Colonic mucosa (tissue), 4 donors: Measurements from ENCODE around the gene OR2T1. TPM values are rescaled to one million over a fixed set of nuclear protein-coding genes. Genes with fewer than 3 reads are reported as not detected.

Experiments
- DNase-seq: peaks from one replicate; pipeline ENCODE4 v3.0.0-alpha.2; 2020
- H3K27ac ChIP-seq: fragments of 200-600 bp; one replicate; pipeline ENCODE4 v1.8.0; 2021
- H3K27me3 ChIP-seq: fragments of 200-600 bp; one replicate; pipeline ENCODE4 v1.8.0; 2021
- H3K36me3 ChIP-seq: fragments of 200-600 bp; one replicate; pipeline ENCODE4 v1.8.0; 2021
- H3K4me1 ChIP-seq: fragments of 200-600 bp; one replicate; pipeline ENCODE4 v1.8.0; 2021; ENCODE audit warnings: mild to moderate bottlenecking
- H3K4me3 ChIP-seq: fragments of 200-600 bp; one replicate; pipeline ENCODE4 v1.8.0; 2021
- H3K9ac ChIP-seq, 2 donors: one replicate each; pipeline ENCODE4 v1.7.0; 2013; ENCODE audit warnings: control low read depth in 2 of 2, low read depth in 2 of 2, low read length in 2 of 2
- H3K9me3 ChIP-seq: fragments of 200-600 bp; one replicate; pipeline ENCODE4 v1.8.0; 2021
- intact Hi-C: fragments of 100-400 bp; cut with DNase I; formaldehyde crosslinking; loops from one replicate; pipeline ENCODE4 v1.14.1; 2022
- total RNA-seq, 2 donors: library from RNA; stranded (reverse); fragmentation: NEBNext Ultra II Directional in 1 of 2; extraction: Animal tissue kit (Norgen Biotek cat#: 25700) in 1 of 2; gene quantifications; one replicate each; pipeline ENCODE4 v1.2.1, GENCODE V29; 2021
- TF ChIP-seq, protein P1 (sequence below): fragments of 200-600 bp; IDR thresholded peaks from one replicate; pipeline ENCODE4 v1.8.0; 2022; ENCODE audit warnings: antibody characterized with exemption, mild to moderate bottlenecking
- donor health status: healthy.
- donor health status: DM: no; HTN: no; CAD: no.
- donor health status: DM: no; HTN: no; CAD: no.

The OR2T1 gene
- total RNA-seq, 2 donors from 2014 or later: not detected

DNA sequence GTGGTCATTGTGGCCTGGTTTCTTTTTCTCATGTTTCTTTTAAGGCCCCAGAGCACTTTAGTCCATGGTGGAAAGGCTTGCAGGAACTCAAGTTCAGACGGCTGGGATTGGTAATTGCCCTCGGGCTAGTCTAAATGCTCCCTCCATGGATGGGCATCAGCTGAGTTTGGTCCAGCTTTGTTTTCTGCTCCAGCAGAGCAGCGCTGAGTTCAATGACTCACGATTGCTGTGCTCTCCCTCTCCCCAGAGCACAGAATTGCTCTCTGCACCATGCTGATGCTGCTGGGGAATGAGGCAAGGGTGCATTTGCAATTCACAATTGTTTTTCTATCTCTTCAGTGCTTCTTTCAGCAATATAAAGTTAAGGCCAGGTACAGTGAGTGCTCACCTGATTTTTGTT lies 29.1 kb upstream of the OR2T1 start:
- Histone ChIP-seq H3K4me3 (no peak overlapping the region), H3K9me3 (no peaks in the 10 kb centered on the region), H3K9ac (no peak overlapping the region), H3K4me1 (no peaks in the 10 kb centered on the region), H3K27ac (no peak overlapping the region), H3K27me3 (no peaks in the 10 kb centered on the region), H3K36me3 (no peaks in the 10 kb centered on the region)
- no peak for DNase-seq
- intact Hi-C loops: no loop called here
- TF ChIP-seq, protein P1, sequence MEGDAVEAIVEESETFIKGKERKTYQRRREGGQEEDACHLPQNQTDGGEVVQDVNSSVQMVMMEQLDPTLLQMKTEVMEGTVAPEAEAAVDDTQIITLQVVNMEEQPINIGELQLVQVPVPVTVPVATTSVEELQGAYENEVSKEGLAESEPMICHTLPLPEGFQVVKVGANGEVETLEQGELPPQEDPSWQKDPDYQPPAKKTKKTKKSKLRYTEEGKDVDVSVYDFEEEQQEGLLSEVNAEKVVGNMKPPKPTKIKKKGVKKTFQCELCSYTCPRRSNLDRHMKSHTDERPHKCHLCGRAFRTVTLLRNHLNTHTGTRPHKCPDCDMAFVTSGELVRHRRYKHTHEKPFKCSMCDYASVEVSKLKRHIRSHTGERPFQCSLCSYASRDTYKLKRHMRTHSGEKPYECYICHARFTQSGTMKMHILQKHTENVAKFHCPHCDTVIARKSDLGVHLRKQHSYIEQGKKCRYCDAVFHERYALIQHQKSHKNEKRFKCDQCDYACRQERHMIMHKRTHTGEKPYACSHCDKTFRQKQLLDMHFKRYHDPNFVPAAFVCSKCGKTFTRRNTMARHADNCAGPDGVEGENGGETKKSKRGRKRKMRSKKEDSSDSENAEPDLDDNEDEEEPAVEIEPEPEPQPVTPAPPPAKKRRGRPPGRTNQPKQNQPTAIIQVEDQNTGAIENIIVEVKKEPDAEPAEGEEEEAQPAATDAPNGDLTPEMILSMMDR: no peak

DNA sequence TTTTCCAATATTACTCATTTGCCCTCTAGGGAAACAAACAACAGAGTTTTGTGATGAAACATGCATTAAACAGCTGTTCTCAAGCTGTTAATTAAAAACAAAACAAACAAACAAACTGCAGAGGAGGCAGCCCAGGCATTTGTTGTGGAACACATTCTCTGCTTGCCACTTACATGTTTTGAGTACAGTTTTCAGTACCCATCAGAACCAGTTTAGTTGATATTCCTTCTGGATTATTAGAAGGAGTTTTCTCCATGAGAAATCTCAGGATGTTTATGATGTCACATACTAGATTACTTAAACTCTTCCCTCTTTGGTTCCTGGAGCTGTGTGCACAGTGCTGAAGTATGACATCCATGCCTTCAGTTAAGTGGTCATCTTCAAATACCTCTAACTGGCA lies 27.4 kb upstream of the OR2T1 start, which contains the start of gene OR2T6:
TSS of gene OR2T6 (plus strand) at position 301 of the 400 bp plus-strand sequence. CDS start 11,863 bp downstream, outside the sequence.
- Histone ChIP-seq H3K9ac (no peak within 1 kb of the TSS), H3K4me1 (no peaks in the 10 kb centered on the region), H3K36me3 (no peaks in the 10 kb centered on the region), H3K27me3 (no peaks in the 10 kb centered on the region), H3K4me3 (no peak within 1 kb of the TSS), H3K27ac (no peak within 1 kb of the TSS), H3K9me3 (no peaks in the 10 kb centered on the region)
- intact Hi-C loops: no loop called here
- TF ChIP-seq, protein P1: no peak
- no peak for DNase-seq

DNA sequence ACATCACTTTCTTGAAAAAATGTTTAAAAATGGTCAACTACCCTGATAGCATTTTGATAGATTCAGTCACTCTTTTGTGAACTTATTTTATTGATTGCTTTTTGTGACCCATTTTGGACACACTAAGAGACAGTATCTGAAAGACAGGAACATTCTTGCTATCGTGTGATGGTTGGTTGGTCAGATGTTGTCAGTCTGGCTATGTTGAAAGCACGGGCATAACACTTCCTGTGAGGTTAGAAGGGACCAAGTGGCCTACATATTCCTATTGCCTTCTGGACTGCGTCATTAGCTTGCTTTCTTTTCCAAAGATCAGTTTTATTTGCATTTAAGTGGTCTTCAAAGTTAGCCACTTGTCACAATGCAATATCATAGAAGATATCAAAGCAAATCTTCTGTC lies 25.9 kb upstream of the OR2T1 start:
- H3K27ac ChIP-seq: no peak overlapping the region
- DNase-seq: no peak
- TF ChIP-seq, protein P1: no peak
- no peaks in the 10 kb centered on the region for H3K4me1 ChIP-seq
- no peaks in the 10 kb centered on the region for H3K36me3 ChIP-seq
- no peak overlapping the region for H3K4me3 ChIP-seq
- intact Hi-C loops: no loop called here
- no peaks in the 10 kb centered on the region for H3K27me3 ChIP-seq
- no peaks in the 10 kb centered on the region for H3K9me3 ChIP-seq
- H3K9ac ChIP-seq: no peak overlapping the region

DNA sequence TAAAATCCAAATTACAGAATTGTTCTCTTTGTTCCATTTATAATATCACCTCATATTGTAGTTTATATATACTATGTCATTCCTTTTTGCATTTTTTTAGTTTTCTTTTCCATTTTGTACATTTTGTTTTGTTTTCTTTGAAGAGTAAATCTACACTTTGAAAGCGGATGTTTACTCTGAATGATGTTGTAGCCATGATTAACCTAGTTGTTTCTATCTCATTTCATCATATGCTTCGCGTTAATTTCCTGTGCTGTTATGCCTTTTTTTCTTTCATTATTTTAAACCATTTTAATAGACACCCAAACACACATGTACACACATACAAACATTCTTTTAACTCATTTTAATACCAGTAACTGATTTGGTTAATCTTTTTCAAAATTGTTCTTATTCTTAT lies 22.0 kb upstream of the OR2T1 start:
- Histone ChIP-seq H3K4me3 (no peak overlapping the region), H3K4me1 (no peaks in the 10 kb centered on the region), H3K36me3 (no peaks in the 10 kb centered on the region), H3K9me3 (no peaks in the 10 kb centered on the region), H3K27ac (no peak overlapping the region), H3K9ac (no peak overlapping the region), H3K27me3 (no peaks in the 10 kb centered on the region)
- TF ChIP-seq, protein P1: no peak
- no peak for DNase-seq
- intact Hi-C loops: no loop called here

DNA sequence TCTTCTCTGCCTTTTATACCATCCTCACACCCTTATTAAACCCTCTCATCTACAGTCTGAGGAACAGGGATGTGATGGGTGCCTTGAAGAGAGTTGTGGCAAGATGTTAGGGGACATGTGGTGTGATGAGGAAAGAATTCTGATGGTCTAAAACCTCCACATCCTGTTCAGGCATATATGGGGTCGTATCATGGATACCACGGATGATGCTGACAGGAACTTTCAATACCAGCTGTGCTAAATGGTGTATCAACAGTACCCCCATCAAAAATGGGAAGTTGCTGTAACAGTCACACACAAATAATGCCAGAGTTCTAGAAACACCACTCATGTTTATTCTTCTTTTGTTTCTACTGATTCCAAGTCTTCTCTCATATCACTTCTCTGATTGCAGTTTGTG lies 14.4 kb upstream of the OR2T1 start:
- Histone ChIP-seq H3K27ac (no peak overlapping the region), H3K9me3 (no peaks in the 10 kb centered on the region), H3K4me3 (no peak overlapping the region), H3K36me3 (no peaks in the 10 kb centered on the region), H3K27me3 (no peaks in the 10 kb centered on the region), H3K9ac (no peak overlapping the region), H3K4me1 (no peaks in the 10 kb centered on the region)
- DNase-seq: no peak
- intact Hi-C loops: no loop called here
- TF ChIP-seq, protein P1: no peak

DNA sequence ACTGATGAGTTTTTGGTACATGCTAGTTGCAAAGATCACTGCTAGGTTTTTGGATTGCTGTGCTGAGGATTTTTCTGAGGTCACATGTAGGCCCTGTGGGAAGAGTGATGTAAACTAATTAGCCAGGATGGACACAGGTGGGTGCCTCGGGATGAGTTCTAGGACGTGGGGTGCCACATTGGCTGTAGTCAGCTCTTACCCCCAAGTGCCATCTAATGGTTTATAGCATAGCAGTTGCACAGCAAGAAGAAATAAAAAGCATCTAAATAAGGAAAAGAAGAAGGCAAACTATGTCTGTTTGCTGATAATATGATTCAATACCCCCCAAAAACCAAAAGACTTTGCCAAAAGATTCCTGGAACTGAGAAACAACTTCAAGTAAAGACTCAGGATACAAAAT lies 9.8 kb upstream of the OR2T1 start:
- Histone ChIP-seq H3K27ac (no peak overlapping the region), H3K4me3 (no peak overlapping the region), H3K9ac (no peak overlapping the region), H3K27me3 (no peaks in the 10 kb centered on the region), H3K9me3 (no peaks in the 10 kb centered on the region), H3K4me1 (no peaks in the 10 kb centered on the region), H3K36me3 (no peaks in the 10 kb centered on the region)
- TF ChIP-seq, protein P1: no peak
- intact Hi-C loops: no loop called here
- no peak for DNase-seq
